ENCODE results near the gene TMEM236. TPM values are rescaled to one million over a fixed set of nuclear protein-coding genes. Genes with fewer than 3 reads are reported as not detected.

The TMEM236 gene
- total RNA-seq, 1 experiment from 2014 or later, result 0.07 TPM

- no peaks in the 10 kb centered on the region for H3K27me3 ChIP-seq (ENCODE audit: insufficient read depth, low read length)
- H3K4me1 ChIP-seq (ENCODE audit: control insufficient read depth in 1 of 2, insufficient read depth in 2 of 2, low read length in 2 of 2), result no peaks in the 10 kb centered on the region
- no peaks in the 10 kb centered on the region for H3K36me3 ChIP-seq (ENCODE audit: control insufficient read depth in 1 of 2, insufficient read depth in 2 of 2, low read length in 2 of 2)
- intact Hi-C loops (cut with micrococcal nuclease), result no loop called here
- no peaks in the 10 kb centered on the region for H3K9me2 ChIP-seq (ENCODE audit: insufficient read depth)
- no peaks in the 10 kb centered on the region for H4K20me1 ChIP-seq (ENCODE audit: insufficient read depth)
- H3K27ac ChIP-seq (ENCODE audit: low read depth, low read length), result no peak overlapping the region
- RAD21 ChIA-PET (ENCODE audit: low non-redundant PET in 1 of 2, low total read pairs in 2 of 2, uncharacterized antibody in 2 of 2, unreplicated experiment in 2 of 2), result no interaction called here
- no peak overlapping the region for H2AFZ ChIP-seq (ENCODE audit: low read depth, low read length, poor library complexity, severe bottlenecking)
- no peaks in the 10 kb centered on the region for H3K9me3 ChIP-seq (ENCODE audit: control insufficient read depth in 1 of 2, insufficient read depth in 1 of 2, low read depth in 1 of 2, low read length in 2 of 2)
- no peak overlapping the region for H3K4me2 ChIP-seq (ENCODE audit: low read length)
- no peak overlapping the region for H3K4me3 ChIP-seq (replicated peaks in 1 of 2; ENCODE audit: low read depth in 1 of 2, low read length in 2 of 2)
- ATAC-seq, result no peak
- CTCF ChIA-PET, result no interaction called here
- no peaks in the 10 kb centered on the region for H3K79me2 ChIP-seq (ENCODE audit: insufficient read depth, low read length)
- TF ChIP-seq, protein P1, sequence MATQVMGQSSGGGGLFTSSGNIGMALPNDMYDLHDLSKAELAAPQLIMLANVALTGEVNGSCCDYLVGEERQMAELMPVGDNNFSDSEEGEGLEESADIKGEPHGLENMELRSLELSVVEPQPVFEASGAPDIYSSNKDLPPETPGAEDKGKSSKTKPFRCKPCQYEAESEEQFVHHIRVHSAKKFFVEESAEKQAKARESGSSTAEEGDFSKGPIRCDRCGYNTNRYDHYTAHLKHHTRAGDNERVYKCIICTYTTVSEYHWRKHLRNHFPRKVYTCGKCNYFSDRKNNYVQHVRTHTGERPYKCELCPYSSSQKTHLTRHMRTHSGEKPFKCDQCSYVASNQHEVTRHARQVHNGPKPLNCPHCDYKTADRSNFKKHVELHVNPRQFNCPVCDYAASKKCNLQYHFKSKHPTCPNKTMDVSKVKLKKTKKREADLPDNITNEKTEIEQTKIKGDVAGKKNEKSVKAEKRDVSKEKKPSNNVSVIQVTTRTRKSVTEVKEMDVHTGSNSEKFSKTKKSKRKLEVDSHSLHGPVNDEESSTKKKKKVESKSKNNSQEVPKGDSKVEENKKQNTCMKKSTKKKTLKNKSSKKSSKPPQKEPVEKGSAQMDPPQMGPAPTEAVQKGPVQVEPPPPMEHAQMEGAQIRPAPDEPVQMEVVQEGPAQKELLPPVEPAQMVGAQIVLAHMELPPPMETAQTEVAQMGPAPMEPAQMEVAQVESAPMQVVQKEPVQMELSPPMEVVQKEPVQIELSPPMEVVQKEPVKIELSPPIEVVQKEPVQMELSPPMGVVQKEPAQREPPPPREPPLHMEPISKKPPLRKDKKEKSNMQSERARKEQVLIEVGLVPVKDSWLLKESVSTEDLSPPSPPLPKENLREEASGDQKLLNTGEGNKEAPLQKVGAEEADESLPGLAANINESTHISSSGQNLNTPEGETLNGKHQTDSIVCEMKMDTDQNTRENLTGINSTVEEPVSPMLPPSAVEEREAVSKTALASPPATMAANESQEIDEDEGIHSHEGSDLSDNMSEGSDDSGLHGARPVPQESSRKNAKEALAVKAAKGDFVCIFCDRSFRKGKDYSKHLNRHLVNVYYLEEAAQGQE (IDR thresholded peaks at IDR 0.05; ENCODE audit: low read depth), result no peak
- TF ChIP-seq CTCF (IDR thresholded peaks at IDR 0.05 in 2 of 3, conservative IDR thresholded peaks at IDR 0.05 in 1 of 3; ENCODE audit: borderline replicate concordance in 1 of 3, insufficient read depth in 1 of 3, low read depth in 2 of 3, low read length in 2 of 3), result no peak
- no peak for TF ChIP-seq EZH2phosphoT487 (IDR thresholded peaks at IDR 0.05; ENCODE audit: borderline replicate concordance)
- POLR2A ChIA-PET, result no interaction called here
- BruUV-seq (replicated peaks), result no TSS peak
- DNase-seq (ENCODE audit: low read depth, low spot score), result no peak
- no peak overlapping the region for H3K9ac ChIP-seq (ENCODE audit: low read length)
These were observed 53.3 kb downstream of the TMEM236 start for GRCh38 chr10:17805330-17805729.

All from HCT116 (cell line).